Smooth muscle cell of the umbilical artery (primary cell): ENCODE measurements around the gene OSCP1. TPM values are rescaled to one million over a fixed set of nuclear protein-coding genes. Genes with fewer than 3 reads are reported as not detected.

Experiments
- total RNA-seq: library from RNA; depleted of rRNA; stranded (reverse); fragments of >200 nt; gene quantifications from 2 replicates; pipeline ENCODE4 v1.2.3, GENCODE V29; 2014

Gene OSCP1, protein sequence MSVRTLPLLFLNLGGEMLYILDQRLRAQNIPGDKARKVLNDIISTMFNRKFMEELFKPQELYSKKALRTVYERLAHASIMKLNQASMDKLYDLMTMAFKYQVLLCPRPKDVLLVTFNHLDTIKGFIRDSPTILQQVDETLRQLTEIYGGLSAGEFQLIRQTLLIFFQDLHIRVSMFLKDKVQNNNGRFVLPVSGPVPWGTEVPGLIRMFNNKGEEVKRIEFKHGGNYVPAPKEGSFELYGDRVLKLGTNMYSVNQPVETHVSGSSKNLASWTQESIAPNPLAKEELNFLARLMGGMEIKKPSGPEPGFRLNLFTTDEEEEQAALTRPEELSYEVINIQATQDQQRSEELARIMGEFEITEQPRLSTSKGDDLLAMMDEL
- 5.4 and 10.4 TPM in 2 replicates for total RNA-seq

DNA sequence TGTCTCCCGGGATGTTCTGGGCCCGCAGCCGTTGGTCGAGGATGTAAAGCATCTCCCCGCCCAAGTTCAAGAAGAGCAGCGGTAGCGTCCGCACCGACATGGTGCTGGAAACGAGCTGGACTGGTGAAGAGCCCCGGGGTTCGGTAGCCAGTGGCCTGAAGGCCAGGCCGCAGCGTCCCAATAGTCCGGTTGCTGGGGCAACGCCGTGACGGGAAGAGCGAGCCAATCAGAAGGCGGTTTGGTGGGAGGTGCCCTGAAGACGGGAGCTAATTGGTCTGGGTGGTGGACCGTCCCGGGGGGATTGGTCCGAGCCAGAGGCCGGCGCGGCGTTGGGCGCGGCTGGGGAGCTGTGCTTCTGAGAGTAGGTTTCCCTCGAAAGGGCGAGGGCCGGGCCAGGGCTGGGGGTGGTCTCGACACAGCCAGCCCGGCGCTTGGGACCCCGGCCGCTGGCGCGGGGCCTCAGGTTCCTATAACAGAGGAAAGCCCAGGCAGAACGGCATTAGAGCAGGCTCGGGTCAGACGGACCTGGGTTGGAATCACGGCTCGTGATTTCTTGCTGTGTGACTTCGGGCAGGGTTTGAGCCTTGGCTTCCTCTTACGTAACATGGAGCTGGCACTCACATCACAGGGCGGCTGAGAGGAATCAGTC is at the start of gene OSCP1:
OSCP1 (minus strand) TSS at position 182 of the 649 bp plus-strand sequence; CDS start at position 100, 82 bp downstream.

DNA sequence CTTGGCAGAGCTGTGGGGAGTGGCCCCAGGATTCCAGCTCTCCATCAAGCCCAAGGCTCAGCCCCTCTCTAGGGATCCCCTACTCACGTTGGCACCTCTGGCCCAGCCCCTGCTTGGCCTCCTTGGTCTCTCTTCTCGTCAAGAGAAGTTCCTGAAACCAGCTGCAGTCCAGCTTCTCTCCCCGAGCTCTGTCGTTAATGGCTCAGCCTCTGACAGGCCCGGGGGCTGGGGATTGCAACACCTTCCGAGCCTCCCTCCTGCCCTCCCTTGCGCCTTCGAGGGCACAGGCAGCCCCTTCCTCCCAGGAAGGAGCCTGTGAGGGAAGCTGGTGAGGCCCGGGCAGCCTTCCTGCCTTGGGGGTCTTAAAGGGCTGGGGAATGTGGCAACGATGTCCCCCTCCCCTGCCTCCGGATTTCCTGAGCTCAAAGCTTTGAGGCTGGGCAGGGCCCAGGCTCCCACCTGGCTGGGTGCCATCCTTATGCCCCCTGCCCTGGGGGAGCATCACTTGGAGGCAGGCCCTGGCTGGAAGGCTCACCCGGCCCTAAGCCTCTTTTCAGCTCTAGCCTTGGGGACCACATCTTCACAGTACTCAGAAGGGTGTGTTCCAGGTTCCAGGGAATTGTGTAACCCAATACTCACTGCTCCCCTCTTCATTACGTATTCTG is 32.6 kb upstream of the OSCP1 start, which contains the start of gene CSF3R:
CSF3R (minus strand) TSS at position 190 of the 665 bp plus-strand sequence. CDS start 3,417 bp downstream, outside the sequence.

GRCh38 chr1:36463803-36464604 is 13.8 kb upstream of the OSCP1 start, which contains the start of gene MRPS15:
TSS of gene MRPS15 (minus strand) at chr1:36464384. CDS start at chr1:36464275, 109 bp downstream.

DNA sequence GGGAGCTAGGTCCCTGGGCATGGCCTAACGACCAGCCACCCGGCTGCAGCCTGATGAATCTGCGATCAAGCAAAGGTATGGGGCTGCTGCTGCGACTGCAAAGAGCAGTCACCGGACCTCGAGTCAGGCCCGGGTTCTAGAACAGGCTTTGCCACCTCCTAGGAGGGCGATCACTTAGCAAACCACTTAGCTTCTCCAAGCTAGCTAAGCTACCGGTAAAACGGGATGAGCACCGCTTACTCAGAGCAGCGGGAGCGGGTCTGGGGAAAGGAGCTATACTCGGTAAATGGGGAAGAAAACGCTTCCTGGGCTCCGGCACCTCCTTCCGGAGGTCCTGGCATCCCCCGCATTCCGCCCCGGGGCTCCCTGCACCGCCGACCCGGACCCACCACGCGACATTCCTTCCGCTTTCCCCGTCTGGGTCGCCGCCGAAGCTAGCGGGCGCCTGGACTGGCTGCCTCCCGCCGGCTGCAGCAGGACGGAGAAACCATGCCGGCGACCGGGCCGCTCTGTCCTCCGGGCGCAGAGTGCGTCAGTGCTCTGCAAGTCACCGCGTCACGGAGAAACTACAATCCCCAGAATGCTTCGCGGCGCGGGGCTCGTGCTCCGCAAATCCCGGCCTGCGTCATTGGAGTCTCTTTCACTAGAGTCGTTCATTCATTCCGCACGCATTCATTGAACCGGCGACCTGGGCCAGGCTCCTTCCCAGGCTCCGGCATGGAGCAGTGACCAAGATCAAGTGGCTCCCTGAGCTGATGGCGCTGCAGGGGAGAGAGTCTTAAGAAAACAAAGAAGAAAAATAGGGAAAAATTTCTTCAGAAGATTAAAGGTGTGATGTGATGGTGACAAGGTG is 52.6 kb downstream of the OSCP1 start, which contains the start of gene LSM10:
LSM10 (minus strand) TSS at position 531 of the 853 bp plus-strand sequence. CDS start 3,779 bp downstream, outside the sequence.

DNA sequence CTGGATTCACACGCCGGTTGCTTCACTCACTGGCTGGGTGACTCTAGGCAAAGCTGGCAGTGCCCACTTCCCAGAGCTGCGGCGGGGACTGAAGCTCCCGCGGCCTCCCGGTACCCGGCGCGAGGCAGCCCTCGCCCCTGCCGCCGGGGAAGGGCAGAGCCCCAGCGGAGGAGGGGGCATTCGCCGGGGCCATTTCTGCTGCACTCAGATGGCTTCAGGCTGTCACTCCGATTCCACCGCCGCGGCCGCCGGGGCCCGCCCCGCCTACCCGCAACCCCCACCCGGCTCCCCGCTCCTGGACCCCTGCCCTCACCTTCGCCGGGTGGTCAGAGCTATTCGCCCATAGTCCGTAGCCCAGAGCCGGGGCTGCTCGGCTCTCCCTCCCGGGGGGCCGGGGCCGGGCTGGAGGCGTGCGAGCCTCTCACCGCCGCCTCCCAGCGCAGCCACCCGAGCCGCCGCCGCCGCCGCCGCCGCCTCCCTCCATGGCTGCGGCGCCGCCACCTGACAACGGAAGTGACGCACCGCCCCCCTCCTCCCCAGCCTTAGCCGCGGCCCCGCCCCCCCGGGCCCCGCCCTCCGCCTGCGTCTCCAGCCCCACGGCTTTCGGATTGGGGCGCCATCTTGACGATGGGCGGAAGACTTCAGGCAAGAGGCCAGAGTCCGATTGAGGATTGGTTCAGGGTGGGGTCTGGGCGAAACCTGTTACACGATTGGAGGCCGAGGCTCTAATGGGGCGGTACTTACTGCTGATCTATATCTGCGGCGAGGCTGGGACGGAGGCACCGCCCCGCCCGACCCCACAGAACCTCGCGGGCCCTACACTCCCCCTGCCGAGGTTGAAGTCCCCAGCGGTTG is 64.6 kb downstream of the OSCP1 start, which contains the start of gene STK40:
STK40 (minus strand) TSS at position 515 of the 855 bp plus-strand sequence. CDS start 24,592 bp downstream, outside the sequence.

Other genes starting within 250 kb of the OSCP1 start
- 66.8 and 104 TPM in 2 replicates for gene THRAP3, start 226.0 kb downstream of the OSCP1 start, total RNA-seq
- gene SH3D21, start 144.1 kb downstream of the OSCP1 start, total RNA-seq = 6.5 and 10.5 TPM in 2 replicates
- gene EVA1B, start 126.8 kb downstream of the OSCP1 start, total RNA-seq = 84.0 and 161 TPM in 2 replicates
- 13.1 and 35.9 TPM in 2 replicates for gene STK40, start 64.5 kb downstream of the OSCP1 start, total RNA-seq
- gene LSM10, start 52.5 kb downstream of the OSCP1 start, total RNA-seq = 8.9 and 9.7 TPM in 2 replicates
- gene MRPS15, start 13.9 kb upstream of the OSCP1 start, total RNA-seq = 43.0 and 57.0 TPM in 2 replicates
- 0.30 TPM in 1 of 2 replicates, not detected in the other for gene CSF3R, start 32.5 kb upstream of the OSCP1 start, total RNA-seq